HepG2 (cell line): Measurements from ENCODE around the gene PKM.

Experiments
- POLR2A ChIP-seq, 2 experiments: IDR thresholded peaks; 2 replicates each; pipeline ENCODE4 v1.6.1; 2011; ENCODE audit warnings: low read depth in 2 of 2, low read length in 2 of 2, mild to moderate bottlenecking in 1 of 2, moderate library complexity in 1 of 2; ENCODE audit not compliant: insufficient read depth in 1 of 2
- TIGD3 ChIP-seq: sonication (generic); formaldehyde crosslinking; IDR thresholded peaks from 2 replicates; pipeline ENCODE4 v1.5.1; 2020; ENCODE audit warnings: mild to moderate bottlenecking, missing genetic modification reagents, borderline replicate concordance
- XRCC5 ChIP-seq: fragments of 200-400 bp; formaldehyde crosslinking; optimal IDR thresholded peaks from 2 replicates; pipeline ENCODE3; 2017; ENCODE audit warnings: mild to moderate bottlenecking, low read length
- ZNF256 ChIP-seq: sonication (generic); formaldehyde crosslinking; conservative IDR thresholded peaks from 2 replicates; pipeline ENCODE4 v1.4.0; 2020; ENCODE audit warnings: missing genetic modification reagents
- ZNF274 ChIP-seq: sonication (generic); formaldehyde crosslinking; IDR thresholded peaks from 2 replicates; pipeline ENCODE4 v1.5.1; 2020; ENCODE audit warnings: mild to moderate bottlenecking, missing genetic modification reagents

- TF ChIP-seq POLR2A (IDR thresholded peaks at IDR 0.05; ENCODE audit: insufficient read depth in 1 of 2, low read depth in 2 of 2, low read length in 2 of 2) (peak in 1 of 2 experiments; percentile 14; a peak in 2 of 4 replicates), ZNF256 (CRISPR knock-in tag) (no peak), TIGD3 (CRISPR knock-in tag) (no peak), ZNF274 (CRISPR knock-in tag) (no peak), XRCC5 (no peak)
Measured at GRCh38 chr15:72207558-72208085, 23.4 kb downstream of the PKM start.
